HG03571 (cell line): ENCODE results near the gene GRAMD1B.

Experiments
- ATAC-seq: cut with Tn5 transposase; IDR thresholded peaks from one replicate; pipeline ENCODE4 v1.9.1; 2021; ENCODE audit not compliant: unreplicated experiment

GRAMD1B gene

DNA sequence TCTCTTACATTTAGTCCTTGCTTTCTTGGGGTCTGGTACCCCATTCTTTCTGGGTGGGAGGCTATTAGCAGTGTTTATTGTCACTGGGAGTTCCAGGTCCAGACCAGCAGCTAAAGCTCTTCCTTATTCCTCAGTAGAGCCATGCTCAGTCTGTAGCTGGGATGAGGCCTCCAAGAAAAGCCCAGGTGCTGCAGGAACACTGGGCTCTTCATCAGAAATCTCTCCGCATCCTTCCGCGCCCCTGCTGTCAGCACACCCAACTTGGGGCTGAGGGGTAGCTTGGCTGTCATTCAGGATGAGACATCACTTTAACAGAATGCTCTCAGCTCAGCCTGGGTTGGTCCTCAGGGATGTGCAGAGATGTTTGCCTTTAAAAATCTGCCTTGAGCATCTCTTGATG is 97.5 kb downstream of the GRAMD1B start:
- no peak for ATAC-seq

GRCh38 chr11:123527947-123528346 is 97.9 kb downstream of the GRAMD1B start:
- no peak for ATAC-seq

GRCh38 chr11:123531325-123531724 is 101.3 kb downstream of the GRAMD1B start:
- ATAC-seq: no peak

GRCh38 chr11:123532131-123532530 is 102.1 kb downstream of the GRAMD1B start:
- ATAC-seq: no peak

DNA sequence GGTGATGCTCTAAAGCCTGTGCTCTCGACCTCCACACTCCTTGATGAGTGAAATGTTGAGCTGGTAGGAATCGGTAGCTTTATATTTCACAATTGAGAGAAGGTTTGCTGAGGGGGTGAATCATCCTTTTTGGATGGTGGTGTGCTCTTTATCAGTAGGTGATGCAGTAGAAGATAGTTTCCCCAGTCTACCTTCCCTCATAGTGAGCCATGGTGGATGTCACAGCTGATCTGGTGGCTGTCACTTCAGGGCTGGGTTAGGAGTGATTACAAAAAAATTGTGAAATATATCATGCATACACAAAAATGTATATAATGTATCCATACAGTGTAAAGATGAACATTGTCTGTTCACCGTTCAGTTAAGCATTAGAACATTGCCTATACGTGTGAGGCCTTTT is 105.3 kb downstream of the GRAMD1B start:
- no peak for ATAC-seq

- ATAC-seq: no peak
Measured at GRCh38 chr11:123536690-123537437, 106.8 kb downstream of the GRAMD1B start.

DNA sequence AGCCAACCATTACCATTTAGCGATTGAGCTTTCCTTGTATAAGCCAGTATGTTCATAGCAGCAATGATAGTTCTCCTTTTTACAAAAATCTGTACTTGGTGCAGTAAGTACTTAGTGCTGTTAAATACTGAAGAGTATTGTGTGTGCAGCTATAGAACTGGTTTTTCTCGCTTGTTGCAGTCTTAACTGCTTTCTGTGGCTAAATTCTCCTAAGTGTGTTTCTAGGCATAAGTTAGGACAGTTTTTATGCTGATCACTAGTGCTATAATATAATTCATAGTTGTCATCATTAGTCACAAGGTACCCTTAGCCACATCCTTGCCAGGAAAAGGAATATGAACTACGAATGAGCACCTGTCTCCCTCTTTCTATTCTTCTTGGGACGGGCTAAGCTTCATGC is 107.7 kb downstream of the GRAMD1B start:
- no peak for ATAC-seq

GRCh38 chr11:123543797-123544196 is 113.7 kb downstream of the GRAMD1B start:
- no peak for ATAC-seq

- no peak for ATAC-seq
Measured at GRCh38 chr11:123544631-123545375, 114.7 kb downstream of the GRAMD1B start.

GRCh38 chr11:123545726-123546270 is 115.7 kb downstream of the GRAMD1B start:
- ATAC-seq: no peak

GRCh38 chr11:123546515-123546914 is 116.4 kb downstream of the GRAMD1B start:
- ATAC-seq: no peak

DNA sequence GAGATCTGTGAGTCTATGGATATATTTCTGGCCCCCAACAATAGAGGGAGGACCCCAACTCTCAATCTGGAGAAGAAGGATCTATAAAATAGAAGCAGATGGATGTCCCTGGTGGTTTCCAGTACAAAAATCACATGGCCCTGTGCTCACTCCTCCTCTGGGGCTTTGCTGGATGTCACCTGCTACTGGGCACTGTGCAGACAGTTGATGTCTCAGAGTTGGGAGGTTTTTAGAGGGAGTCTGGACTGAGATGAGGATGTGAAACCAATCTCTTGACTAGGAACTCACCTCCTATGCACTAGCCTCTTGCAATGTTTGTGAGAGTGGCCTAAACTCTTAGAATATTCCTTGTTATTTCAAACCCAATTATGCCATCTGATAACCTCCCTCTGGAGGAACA is 117.1 kb downstream of the GRAMD1B start:
- peak; percentile 83 for ATAC-seq

DNA sequence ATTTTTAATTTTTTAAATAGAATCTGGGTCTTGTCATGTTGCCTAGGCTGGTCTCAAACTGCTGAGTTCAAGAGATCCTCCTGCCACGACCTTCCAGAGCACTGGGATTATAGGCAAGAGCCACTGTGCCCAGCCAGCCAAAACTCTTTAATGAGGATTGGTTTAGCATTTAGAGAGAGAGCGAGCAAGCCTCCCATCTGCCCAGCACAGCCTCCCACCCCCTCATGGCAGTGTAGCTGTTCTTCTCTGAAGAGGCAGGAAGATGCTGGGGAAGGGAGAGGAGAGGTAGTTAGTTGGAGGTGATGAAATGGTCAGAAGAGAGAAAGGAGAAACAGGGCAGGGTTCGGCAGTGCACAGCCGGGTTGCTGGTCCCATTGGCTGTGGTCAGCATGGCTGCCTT is 118.7 kb downstream of the GRAMD1B start:
- no peak for ATAC-seq

DNA sequence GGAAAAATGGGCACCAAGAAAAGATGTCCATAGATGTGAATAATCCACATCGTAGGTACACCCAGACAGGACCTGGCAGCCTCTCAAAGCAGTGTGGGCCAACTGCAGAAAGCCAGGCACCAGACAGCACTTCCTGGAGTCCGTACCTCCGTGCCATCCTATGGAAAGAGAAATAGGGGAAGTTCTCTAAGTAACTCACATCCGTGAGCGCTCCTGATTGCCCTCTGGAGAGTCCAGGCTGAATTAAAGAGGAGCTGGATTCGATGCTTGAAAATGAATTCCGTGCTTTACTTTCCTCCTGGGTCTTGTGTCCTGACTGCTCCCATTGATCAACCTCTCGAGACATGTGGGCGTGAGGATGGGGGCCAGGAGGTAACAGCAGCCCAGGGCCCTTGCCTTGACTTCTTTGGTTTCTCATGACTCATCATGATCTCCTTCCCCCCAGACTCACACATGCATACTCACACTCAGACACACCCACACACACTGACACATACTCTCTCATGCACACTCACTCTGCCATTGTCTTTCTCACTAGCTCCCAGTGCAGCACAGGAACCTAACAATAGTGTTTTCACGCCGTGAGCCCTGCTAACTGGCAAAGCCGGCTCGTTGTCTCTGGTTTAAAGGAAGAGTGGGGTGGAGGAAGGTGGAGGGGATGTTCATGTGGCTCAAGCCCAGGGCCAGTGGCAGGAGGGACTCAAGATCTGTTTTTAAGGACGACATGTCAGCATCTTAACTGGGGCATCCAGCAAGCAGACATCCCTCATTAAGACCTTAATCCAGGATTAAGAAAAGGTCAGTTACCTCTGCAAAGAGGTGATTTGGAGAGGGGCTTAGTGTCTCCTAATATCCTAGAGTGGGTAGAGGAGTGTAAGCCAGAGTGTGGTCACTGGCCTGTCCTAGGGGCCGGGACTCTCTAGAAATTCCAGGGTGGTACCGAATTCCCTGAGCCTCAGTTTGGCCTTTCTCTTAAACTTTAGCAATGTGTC is 120.2 kb downstream of the GRAMD1B start:
- ATAC-seq: no peak

- no peak for ATAC-seq
Measured at GRCh38 chr11:123551079-123551478, 121.0 kb downstream of the GRAMD1B start.

DNA sequence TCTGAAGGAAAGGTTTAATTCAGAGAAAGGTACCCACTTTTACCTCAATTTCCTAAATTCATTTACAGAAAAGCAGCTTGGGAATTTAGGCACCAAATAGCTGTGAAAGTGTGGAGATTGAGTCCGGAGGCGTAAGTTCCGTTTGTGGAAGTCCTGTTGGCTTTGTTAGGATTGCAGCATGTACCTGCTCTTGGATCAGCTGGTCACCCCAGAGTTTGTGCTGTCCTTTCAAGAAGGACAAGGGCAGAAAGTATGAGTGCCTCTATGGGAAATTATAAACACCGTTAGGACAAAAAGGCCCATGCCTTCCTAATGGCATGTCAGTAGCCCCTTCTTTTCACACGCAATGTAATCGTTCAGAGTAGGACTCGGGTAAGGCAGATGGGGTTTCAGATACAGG is 126.6 kb downstream of the GRAMD1B start:
- no peak for ATAC-seq

DNA sequence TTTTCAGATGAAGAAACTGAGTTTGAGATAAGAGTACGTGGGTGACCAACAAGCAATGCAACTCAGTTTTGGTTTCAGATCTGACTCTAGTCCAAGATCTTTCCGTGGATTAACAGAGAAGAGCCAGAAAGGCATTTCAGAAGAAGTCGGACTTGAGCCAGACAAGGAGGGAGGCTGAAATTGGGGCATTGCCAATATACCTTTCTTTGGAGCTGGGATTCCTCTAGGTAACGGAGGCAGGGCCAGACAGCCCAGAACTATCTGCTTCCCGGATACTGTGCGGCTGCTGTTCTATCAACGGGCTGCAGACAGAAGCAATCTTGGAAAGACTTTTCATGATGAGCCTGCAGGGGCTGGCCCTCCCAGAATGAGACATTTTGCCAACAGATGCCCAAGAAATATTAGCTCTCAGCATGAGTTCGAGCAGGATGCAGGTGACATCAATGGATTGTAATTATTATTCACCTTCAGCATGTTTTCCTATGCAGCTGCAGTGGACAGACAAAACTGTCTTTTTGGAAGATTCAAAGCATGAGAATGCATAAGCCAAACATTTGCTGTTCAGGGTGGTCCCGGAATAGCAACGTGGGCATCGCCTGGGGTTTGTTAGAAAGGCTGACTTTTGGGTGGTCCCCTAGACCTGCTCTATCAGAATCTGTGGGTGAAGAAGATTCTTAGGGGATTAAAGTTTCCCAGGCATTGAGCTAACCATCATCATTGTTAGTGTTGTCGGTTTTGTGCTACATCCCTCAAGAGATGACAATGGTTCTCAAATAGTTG is 128.7 kb downstream of the GRAMD1B start:
- no peak for ATAC-seq

GRCh38 chr11:123559523-123559955 is 129.5 kb downstream of the GRAMD1B start:
- ATAC-seq: no peak

GRCh38 chr11:123560006-123560405 is 129.9 kb downstream of the GRAMD1B start:
- ATAC-seq: no peak

DNA sequence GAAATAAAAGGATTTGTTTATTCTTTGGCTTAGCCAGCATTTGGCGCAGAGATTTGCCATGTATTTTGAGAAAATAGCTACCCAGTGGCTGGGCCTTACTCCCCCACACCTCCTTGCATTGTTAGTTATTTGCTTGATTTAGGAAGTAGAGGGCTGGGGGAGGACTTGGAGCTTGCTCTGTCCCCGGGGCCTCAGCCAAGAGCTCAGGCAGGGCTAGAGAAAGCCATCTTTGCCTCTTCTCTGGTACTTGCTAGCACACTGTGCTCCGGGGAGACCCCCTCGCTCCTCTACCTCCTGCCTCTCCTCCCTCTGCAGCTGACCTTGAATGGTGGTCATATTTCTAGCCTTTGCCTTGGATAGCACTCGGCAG is 131.3 kb downstream of the GRAMD1B start:
- no peak for ATAC-seq
